HK-2 (cell line): Measurements from ENCODE around the gene KCNMB2.
"Not testable (repeated sequence)": the region's sequence is repeated elsewhere in the genome, so short reads cannot be mapped to it uniquely, and the experiment has no call there.

Experiments used
- DNase-seq: peaks from one replicate; pipeline ENCODE4 v3.0.0-alpha.2; 2018; ENCODE audit not compliant: unreplicated experiment

The KCNMB2 gene

GRCh38 chr3:178536211-178537079 lies at the start of gene KCNMB2:
KCNMB2 (plus strand) TSS chr3:178536436.
- no peak for DNase-seq

DNA sequence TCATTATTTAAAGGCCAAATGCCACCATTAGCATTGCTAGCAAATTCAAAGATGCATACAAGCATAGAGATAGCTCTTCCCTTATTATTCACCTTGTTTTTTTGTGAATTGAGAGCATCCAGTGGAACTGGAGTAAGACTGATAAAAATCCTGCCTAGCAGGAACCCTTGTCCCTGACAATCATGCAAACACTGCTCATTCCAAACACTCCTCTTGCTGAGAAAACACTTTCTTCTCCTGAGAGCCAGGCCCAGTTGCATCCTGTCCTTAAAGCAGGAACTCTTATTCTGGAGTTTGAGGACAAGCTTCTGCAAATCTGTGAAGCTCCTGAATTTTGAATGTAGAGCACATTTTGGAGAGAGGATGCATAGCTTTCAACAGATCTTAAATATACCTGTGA lies 49.3 kb upstream of the KCNMB2 start:
- no peak for DNase-seq

DNA sequence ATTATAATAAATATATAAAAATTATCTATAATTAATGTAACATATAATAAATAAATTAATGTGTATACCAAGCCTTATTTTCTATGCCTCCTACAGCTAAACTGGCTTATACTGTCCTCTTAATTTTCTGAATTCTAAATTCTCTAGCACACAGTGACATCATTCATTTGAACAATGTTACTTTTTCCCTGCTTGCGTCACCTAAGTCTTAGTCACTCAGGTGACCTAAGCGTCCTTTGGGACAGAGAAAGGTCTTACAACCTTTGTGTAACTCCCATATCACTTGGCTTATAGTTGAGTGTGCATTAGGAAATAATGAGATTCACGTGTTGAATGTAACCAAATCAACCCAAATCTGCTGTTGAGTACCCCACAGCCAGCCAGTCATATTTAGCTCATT lies 48.5 kb upstream of the KCNMB2 start:
- DNase-seq: no peak

GRCh38 chr3:178491751-178492150 lies 44.5 kb upstream of the KCNMB2 start:
- no peak for DNase-seq

DNA sequence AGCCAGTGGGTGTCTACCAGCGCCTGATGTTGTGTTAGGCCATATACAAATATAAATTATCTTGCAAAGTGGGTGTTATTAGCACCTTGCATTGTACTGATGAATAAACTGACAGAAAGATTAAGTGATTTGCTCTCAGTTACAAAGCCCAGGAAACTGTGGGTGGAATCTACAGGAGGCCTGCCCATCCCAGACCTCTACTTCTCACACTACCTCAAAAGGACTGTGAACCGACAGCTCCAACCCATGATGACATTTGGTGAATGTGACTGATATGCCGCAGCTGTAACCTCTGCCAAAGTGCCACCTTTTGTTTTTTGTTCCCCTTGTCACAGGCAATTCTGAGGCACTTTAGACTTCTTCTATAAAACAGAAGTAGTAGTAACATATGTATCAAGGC lies 43.7 kb upstream of the KCNMB2 start:
- no peak for DNase-seq

DNA sequence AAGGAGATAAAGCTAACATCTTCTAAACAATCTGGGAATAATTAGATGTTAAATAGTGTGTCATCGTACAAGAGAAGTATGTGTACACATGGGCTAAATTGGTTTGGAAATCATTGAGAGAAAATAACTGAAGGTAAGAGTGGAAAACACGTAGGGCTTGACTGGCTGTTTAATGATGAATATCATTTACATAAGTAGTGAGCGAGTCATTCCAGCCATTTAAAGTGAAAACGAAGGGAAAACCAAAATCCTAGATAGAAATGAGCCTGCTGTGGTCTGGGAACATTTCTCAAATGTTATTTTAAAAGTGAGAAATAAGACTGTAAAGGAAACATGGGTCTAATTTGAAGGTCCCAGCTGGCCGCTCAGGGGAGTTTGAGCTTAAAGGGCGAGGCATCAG lies 41.9 kb upstream of the KCNMB2 start:
- DNase-seq: no peak

DNA sequence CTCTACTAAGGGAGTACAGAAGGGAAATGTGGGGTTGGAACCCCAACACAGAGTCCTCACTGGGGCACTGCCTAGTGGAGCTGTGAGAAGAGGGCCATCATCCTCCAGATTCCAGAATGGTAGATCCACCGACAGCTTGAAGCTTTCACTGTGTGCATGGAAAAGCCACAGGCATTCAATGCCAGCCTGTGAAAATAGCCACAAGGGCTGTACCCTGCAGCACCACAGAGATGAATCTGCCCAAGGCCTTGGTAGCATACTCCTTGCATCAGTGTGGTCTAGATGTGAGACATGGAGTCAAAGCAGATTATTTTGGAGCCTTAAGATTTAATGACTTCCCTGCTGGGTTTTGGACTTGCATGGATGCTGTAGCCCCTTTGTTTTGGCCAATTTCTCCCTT lies 39.3 kb upstream of the KCNMB2 start:
- no peak for DNase-seq

- DNase-seq: no peak
These were observed 37.4 kb upstream of the KCNMB2 start for GRCh38 chr3:178498871-178499270.

DNA sequence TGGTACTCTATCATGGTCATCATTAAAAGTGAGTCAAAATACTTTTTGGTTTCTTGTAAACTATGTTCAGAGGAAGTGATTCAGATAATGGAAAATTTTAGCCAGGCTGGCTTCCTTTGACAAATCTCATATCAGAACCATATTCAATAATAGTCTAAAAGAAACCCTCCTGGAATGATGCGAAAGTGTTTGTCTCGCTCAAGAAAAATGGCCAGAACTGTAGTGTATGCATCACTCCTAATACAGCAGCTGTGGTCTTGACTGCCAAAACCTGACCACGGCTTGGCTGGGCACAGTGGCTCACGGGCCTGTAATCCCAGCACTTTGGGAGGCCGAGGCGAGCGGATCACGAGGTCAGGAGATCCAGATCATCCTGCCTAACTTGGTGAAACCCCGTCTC lies 35.6 kb upstream of the KCNMB2 start:
- no peak for DNase-seq

- DNase-seq: no peak
These were observed 32.1 kb upstream of the KCNMB2 start for GRCh38 chr3:178504128-178504527.

- DNase-seq: no peak
These were observed 30.4 kb upstream of the KCNMB2 start for GRCh38 chr3:178505832-178506231.

- no peak for DNase-seq
These were observed 28.5 kb upstream of the KCNMB2 start for GRCh38 chr3:178507507-178508442.

GRCh38 chr3:178508443-178508825 lies 27.8 kb upstream of the KCNMB2 start:
- DNase-seq: no peak

GRCh38 chr3:178510496-178510895 lies 25.7 kb upstream of the KCNMB2 start:
- DNase-seq: no peak

- DNase-seq: no peak
These were observed 23.6 kb upstream of the KCNMB2 start for GRCh38 chr3:178512647-178513046.

GRCh38 chr3:178513546-178514380 lies 22.5 kb upstream of the KCNMB2 start:
- no peak for DNase-seq

- no peak for DNase-seq
These were observed 21.8 kb upstream of the KCNMB2 start for GRCh38 chr3:178514401-178514800.

- not testable (repeated sequence) for DNase-seq
These were observed 21.0 kb upstream of the KCNMB2 start for GRCh38 chr3:178515076-178515744.

GRCh38 chr3:178517665-178518334 lies 18.4 kb upstream of the KCNMB2 start:
- no peak for DNase-seq

DNA sequence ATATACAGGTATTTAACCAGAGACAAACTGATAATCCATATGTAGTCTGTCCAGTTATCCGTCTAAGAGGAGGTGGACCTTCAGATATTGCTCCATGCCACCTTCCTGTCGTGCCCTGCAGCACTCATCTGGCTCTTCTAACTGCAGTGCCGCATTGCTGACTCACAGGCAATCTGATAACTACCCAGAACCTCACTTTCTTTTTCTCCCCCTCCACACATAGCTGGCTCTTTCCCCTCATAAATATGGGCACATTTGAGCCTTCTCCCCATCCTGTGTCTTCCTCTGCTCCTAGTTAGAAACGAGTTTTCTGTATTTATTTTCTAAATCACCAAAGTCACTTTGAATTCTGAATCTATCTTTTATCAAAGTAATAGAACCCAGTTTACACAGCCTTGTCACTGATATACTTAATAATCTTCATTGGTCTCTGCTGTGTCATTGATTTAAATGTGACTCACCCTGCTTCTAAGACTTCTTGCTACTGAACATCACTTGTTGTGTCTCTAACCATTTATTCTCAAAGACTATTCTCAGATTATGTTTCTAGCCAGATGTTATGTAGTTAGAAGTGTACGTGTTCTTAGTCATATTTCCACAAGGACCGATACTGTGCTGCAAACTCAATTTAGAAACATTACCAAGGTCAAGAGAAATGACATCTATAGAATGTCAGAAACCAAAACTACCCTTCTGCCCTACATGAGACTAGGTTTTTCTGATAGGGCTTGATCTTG lies 17.4 kb upstream of the KCNMB2 start:
- no peak for DNase-seq
